Stimulated activated CD4-positive, alpha-beta T cell treated with anti-CD3 and anti-CD28 coated beads, Interleukin-1b, Interleukin-23, amount 100 ng/mL, for 1 hour (primary cell): ENCODE data around the gene PPP2R2C.

Experiments
- DNase-seq, 2 donors: peaks; one replicate each; pipeline ENCODE4 v3.0.0-alpha.2; 2020; ENCODE audit warnings: low read depth in 2 of 2

Gene PPP2R2C

GRCh38 chr4:6291784-6292297, 180.6 kb downstream of the PPP2R2C start:
- no peak for DNase-seq

DNA sequence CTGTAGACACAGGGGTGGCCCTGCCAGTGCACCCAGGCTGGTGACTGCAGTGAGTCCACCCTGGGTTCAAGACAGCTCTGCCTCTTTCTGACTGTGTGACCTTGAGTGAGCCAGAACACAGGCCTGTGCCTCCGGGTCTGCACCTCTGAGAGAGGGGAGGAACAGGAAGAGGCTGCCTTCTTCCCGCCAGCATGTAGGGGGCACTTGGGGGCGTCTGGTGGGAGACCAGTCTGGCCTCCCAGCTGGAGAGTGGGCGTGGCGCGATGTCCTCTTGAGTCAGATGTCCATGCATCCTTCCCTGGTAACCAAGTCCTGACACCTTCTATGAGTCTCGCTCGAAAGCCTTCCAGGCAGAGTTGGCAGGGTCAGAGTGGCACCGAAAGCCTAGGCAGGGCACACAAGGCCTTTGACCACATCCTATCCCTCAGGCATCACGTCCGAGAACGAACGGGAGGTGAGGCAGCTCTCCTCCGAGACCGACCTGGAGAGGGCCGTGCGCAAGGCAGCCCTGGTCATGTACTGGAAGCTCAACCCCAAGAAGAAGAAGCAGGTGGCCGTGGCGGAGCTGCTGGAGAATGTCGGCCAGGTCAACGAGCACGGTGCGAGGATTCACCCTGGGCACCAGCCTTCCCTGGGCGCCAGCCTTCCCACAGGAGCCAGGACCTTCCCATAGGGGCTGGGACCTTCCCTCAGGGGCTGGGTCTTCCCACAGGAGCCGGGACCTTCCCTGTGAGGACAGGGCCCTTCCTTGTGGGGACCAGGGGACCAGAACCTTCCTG, 181.5 kb downstream of the PPP2R2C start:
- DNase-seq = no peak

DNA sequence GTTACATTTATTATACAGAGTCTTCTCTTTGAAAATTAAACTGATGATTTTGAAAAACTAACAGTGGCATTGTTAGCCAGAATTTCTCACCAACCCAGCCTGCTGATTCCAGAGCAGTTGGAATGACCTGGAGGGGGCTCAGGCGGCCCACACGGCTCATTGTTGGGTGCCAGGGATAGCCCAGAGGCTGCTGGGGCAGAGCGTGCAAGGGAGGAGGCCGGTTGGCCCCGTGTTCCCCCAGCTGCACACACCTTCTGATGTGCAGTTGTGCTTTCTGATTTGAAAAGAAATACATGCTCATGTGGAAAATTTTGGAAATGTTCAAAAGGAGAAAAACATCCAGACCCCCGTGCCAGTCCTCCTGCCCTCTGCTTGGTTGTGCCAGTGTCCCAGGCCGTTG, 182.2 kb downstream of the PPP2R2C start:
- no peak for DNase-seq

DNA sequence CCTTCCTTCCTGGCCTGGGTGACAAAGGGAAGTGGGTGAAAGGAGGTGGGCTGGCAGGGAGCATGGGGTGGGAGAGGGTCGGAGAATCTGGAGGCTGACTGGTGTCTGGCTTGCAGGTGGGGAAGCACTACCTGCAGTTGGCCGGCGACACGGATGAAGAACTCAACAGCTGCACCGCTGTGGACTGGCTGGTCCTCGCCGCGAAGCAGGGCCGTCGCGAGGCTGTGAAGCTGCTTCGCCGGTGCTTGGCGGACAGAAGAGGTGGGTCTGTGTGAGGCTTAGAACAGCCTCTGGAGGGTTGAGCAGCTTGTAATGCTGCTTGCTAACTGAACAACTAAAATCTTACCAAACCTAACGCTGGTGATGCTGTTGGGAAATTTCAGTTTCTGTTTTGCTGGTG, 183.5 kb downstream of the PPP2R2C start:
- DNase-seq = no peak

DNA sequence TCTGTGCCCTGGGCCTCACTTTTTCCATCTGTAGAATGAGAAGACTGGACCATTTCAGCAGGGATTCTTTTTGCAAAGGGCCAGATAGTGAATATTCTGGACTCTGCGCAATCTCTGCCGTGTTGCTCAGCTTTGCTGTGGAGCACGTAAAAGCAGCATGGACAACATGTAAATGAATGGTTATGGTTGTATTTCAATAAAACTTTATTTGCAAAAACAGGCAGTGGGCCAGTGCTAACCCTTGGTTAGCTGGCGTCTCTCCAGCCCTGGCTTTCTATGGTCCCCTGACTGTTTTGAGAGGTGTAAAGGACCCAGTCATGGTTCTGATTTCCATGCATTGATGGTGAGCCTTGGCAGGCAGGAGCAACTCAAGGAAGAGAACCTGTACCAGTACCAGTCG, 184.1 kb downstream of the PPP2R2C start:
- no peak for DNase-seq

DNA sequence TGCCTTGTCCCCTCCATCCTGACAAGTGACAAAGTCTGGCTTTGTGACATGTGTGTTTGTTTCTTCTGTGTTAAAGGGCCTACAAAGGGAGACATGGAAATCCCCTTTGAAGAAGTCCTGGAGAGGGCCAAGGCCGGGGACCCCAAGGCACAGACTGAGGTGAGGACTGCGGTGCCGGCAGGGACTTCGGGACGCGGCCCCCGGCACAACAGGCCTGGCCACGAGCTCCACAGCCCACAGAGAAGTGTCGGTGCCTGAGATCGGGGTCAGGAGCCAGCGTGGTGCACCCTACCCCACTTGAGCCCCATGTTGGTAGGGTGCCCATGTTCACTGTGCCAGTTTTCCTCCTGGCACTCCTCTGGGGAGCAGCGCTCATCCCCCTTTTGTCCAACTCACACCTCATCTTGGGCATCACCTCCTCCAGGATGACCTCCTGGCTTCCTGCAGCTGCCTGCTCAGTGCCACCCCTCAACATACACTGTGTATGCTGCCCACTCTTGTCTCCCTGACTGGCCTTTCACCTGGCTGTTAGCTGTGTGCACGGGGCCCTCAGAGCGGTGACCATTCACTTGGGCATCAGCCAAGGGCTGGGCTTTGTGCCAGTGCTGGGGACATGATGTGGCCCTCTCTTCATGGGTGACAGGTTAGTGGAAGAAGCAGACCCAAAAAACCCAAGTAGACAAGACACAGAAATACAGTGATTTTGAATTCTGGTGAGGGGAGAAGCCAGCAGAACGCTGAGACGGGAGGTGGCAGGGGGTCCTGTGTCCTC, 185.2 kb downstream of the PPP2R2C start:
- DNase-seq = no peak

- no peak for DNase-seq
Observed at GRCh38 chr4:6283282-6283681, 189.1 kb downstream of the PPP2R2C start.

DNA sequence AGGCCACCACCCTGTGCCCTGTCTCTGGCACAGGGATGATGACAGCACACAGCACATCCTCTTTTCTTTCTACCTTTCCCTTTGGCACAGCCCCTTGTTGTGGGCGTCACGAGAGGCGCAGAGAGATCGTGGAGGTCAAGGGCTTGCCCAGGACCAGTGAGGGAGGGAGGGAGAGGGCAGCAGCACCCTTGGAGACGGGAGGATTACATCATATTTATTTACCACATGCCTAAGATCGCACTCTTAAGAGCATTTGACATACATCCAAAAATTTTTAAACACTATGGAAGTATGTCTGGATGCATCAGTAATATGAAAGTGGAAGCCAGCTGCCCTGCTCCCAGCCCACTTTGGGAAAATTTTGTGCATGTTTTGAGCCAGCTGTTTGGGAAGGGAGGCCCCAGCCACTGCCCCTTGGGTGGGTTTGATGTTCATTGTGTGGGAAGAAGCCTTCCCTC, 190.1 kb downstream of the PPP2R2C start:
- no peak for DNase-seq

GRCh38 chr4:6281436-6282313, 190.7 kb downstream of the PPP2R2C start:
- no peak for DNase-seq

GRCh38 chr4:6280365-6280996, 191.9 kb downstream of the PPP2R2C start:
- no peak for DNase-seq

DNA sequence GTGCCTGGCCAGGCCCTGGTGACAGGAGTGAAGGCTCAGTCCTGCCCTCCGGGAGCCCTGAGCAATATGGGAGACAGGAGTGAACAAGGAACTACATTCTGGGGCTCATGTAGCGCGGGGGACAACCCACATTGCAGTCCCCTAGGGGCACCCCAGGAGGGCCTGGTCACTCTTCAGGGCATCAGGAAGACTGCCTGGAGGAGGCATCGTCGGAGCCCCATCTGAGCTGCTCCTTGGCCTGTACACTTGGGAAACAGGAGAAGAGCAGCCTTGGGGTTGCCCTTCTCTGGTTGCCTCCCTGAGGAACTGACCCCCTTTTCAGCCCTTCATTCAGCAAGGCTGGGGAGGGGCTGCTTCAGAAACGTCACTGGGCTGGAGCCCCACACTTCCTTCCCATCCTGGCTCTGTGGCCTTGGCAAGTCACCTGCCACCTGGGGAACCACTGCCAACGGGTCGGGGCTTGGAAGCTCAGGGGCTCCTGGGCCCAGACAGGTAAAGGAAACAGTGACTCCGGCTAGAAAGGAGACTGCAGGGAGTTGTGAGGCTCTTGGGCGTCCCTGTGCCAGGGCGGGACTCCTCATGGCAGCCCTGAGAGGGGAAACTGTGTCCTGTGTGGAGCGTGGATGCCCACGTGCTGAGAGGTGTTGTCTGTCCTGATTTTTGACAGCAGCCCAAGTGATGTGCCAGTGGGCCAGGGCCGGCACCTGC, 192.7 kb downstream of the PPP2R2C start:
- DNase-seq = no peak

DNA sequence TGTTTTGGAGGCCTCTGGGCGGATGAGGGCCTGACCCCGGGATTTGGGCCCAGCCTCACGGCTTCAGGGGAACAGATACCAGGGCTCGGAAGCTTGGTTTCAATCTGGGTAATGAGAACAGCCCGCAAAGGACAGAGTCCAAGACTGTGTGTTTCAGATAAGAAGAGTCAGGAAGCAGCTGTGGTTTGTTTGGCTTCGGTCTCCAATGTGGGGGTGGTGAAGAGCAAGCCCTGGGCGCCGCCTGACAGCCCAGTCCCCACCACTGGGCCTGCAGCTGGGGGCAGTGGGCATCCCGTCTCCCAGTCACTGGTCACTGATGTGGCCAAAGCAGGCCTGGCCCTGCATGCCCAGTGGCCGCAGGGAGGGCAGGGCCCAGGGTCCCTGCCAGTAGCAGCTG, 193.6 kb downstream of the PPP2R2C start:
- DNase-seq = no peak

- DNase-seq = no peak
Observed at GRCh38 chr4:6277935-6278800, 194.2 kb downstream of the PPP2R2C start.

DNA sequence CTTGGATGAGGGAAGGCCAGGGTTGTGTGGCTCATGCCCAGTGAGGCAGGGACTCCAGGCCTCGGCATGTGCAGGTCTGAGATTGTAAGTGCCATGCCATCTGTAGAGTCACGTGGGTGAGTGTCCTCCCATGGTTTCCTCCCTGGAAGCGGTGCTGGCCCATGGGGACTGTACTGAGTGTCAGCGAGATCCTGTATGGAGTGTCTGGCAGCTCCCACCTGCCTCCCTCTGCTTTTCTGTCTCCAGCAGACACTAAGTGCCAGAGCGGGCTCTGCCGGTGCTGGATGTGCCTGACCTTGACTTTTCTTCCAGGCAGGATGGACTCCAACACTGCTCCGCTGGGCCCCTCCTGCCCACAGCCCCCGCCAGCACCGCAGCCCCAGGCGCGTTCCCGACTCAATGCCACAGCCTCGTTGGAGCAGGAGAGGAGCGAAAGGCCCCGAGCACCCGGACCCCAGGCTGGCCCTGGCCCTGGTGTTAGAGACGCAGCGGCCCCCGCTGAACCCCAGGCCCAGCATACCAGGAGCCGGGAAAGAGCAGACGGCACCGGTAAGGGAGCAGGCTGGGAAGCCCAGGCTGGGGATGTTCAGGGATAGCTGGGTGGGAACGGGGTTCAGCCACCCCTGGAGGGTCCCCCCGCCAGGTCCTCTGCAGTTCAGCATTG, 195.1 kb downstream of the PPP2R2C start:
- DNase-seq = no peak

- DNase-seq = no peak
Observed at GRCh38 chr4:6275898-6276806, 196.3 kb downstream of the PPP2R2C start.

- no peak for DNase-seq
Observed at GRCh38 chr4:6275351-6275750, 197.1 kb downstream of the PPP2R2C start.

GRCh38 chr4:6273661-6273990, 198.8 kb downstream of the PPP2R2C start:
- DNase-seq = no peak
